Gastrocnemius medialis (tissue), 4 donors: ENCODE data around the gene NHSL1. TPM values are rescaled to one million over a fixed set of nuclear protein-coding genes. Genes with fewer than 3 reads are reported as not detected.

ENCODE experiments used
- ATAC-seq, 2 donors: fragments of 150-250 bp; one replicate each; pipeline ENCODE4 v1.9.1; 2016
- DNase-seq, 2 donors: peaks; one replicate each; pipeline ENCODE4 v3.0.0-alpha.2; 2019
- H3K27ac ChIP-seq, 4 donors: fragments of 200-600 bp; sonication (generic); 1 replicate in 1 of 4; 2 replicates in 3 of 4; pipeline ENCODE4 v1.5.1; 2016 to 2018; ENCODE audit warnings: mild to moderate bottlenecking in 2 of 4, moderate library complexity in 1 of 4
- H3K27me3 ChIP-seq, 3 donors: fragments of 200-600 bp; sonication (generic) in 2 of 3; 1 replicate in 1 of 3; 2 replicates in 2 of 3; pipeline versions ENCODE4 v1.5.1 to v1.6.0; 2016 to 2019; ENCODE audit warnings: mild to moderate bottlenecking in 1 of 3, moderate library complexity in 1 of 3
- H3K36me3 ChIP-seq, 2 donors: fragments of 200-600 bp; sonication (generic) in 1 of 2; one replicate each; pipeline ENCODE4 v1.5.1; 2017 to 2018
- H3K4me1 ChIP-seq, 2 donors: fragments of 200-600 bp; sonication (generic) in 1 of 2; one replicate each; pipeline ENCODE4 v1.5.1; 2016 to 2017; ENCODE audit warnings: mild to moderate bottlenecking in 2 of 2
- H3K4me3 ChIP-seq, 4 donors: fragments of 200-600 bp; sonication (generic) in 3 of 4; 1 replicate in 1 of 4; 2 replicates in 3 of 4; pipeline ENCODE4 v1.5.1; 2016 to 2019; ENCODE audit warnings: mild to moderate bottlenecking in 2 of 4
- H3K9me3 ChIP-seq, 3 donors: fragments of 200-600 bp; sonication (generic) in 2 of 3; 1 replicate in 1 of 3; 2 replicates in 2 of 3; pipeline ENCODE4 v1.5.1; 2016 to 2019
- POLR2A ChIP-seq, 2 donors: fragments of 450-650 bp; IDR thresholded peaks; one replicate each; pipeline ENCODE4 v1.6.1; 2017; ENCODE audit warnings: antibody characterized with exemption in 2 of 2, mild to moderate bottlenecking in 2 of 2, moderate library complexity in 2 of 2
- in situ Hi-C, 4 donors: fragments of 200-750 bp; cut with MboI; loops; one replicate each; pipeline versions ENCODE4 v1.15.0 to v1.8.0; 2017; ENCODE audit warnings: low sequenced_read_pairs in 4 of 4
- intact Hi-C: fragments of 100-400 bp; cut with DNase I; formaldehyde crosslinking; loops from one replicate; pipeline ENCODE4 v1.15.1; 2023; ENCODE audit warnings: low total_unique reads
- total RNA-seq, 4 donors: library from RNA; depleted of rRNA; stranded (reverse); fragments of >200 nt; gene quantifications; one replicate each; pipeline versions ENCODE4 v1.1.0 to v1.2.3, GENCODE V29; 2016
- TF ChIP-seq, protein P1 (sequence below), 5 experiments: fragments of 450-650 bp in 3 of 5; fragments of 200-600 bp in 2 of 5; sonication (generic) in 2 of 5; IDR thresholded peaks in 4 of 5; conservative IDR thresholded peaks in 1 of 5; 1 replicate in 4 of 5; 2 replicates in 1 of 5; pipeline ENCODE4 v1.5.1; 2016 to 2019; ENCODE audit warnings: antibody characterized with exemption in 5 of 5, mild to moderate bottlenecking in 3 of 5, moderate library complexity in 3 of 5

The NHSL1 gene
- total RNA-seq, 4 donors from 2014 or later = 0.31 to 2.0 (median 1.1) TPM

- intact Hi-C loops (no loop called here), in situ Hi-C loops (no loop called here)
These were observed 16.5 kb downstream of the NHSL1 start for GRCh38 chr6:138482816-138483215.

DNA sequence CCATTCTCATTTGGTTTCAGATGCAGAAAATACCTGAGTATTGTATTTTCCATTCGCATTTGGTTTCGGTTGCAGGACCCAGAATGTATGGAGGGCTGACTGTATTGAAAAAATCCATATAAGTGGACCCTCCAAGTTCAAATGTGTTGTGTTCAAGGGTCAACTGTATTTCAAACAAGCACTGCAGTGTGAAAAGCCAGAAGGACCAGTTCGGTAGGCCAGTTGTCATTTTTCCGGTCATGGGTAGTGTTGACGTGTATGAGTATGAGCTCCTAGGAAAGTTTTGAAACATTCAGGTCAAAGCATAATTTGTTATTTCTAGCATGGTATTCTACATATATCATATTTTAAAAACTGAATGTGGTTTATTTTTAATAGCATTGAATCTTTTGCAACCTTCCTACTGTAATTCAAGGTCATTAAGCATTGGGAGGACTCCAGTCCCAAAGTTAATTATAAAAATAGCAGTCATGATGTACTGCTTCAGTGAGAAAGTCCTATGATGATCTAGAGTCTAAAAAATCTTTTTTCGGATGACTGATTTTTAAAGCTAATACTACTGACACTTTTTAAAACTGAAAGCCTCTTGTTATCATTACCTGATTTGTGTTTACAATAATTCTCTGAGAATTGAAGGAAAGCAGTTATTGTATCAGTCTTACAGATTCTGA, 18.9 kb downstream of the NHSL1 start:
- no peak overlapping the region for H3K27ac ChIP-seq
- TF ChIP-seq, protein P1, sequence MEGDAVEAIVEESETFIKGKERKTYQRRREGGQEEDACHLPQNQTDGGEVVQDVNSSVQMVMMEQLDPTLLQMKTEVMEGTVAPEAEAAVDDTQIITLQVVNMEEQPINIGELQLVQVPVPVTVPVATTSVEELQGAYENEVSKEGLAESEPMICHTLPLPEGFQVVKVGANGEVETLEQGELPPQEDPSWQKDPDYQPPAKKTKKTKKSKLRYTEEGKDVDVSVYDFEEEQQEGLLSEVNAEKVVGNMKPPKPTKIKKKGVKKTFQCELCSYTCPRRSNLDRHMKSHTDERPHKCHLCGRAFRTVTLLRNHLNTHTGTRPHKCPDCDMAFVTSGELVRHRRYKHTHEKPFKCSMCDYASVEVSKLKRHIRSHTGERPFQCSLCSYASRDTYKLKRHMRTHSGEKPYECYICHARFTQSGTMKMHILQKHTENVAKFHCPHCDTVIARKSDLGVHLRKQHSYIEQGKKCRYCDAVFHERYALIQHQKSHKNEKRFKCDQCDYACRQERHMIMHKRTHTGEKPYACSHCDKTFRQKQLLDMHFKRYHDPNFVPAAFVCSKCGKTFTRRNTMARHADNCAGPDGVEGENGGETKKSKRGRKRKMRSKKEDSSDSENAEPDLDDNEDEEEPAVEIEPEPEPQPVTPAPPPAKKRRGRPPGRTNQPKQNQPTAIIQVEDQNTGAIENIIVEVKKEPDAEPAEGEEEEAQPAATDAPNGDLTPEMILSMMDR (IDR thresholded peaks at IDR 0.05 in 4 of 5, conservative IDR thresholded peaks at IDR 0.05 in 1 of 5) = no peak
- no peak for TF ChIP-seq POLR2A (IDR thresholded peaks at IDR 0.05)
- no peaks in the 10 kb centered on the region for H3K4me1 ChIP-seq
- in situ Hi-C loops (no loop called here), intact Hi-C loops (no loop called here)
- no peaks in the 10 kb centered on the region for H3K9me3 ChIP-seq
- ATAC-seq = no peak
- no peaks in the 10 kb centered on the region for H3K27me3 ChIP-seq
- no peaks in the 10 kb centered on the region for H3K36me3 ChIP-seq
- no peak for DNase-seq
- no peak overlapping the region for H3K4me3 ChIP-seq

More at GRCh38 chr6:138482816-138483215, 16.5 kb downstream of the NHSL1 start:
- Histone ChIP-seq H3K4me1 (no peaks in the 10 kb centered on the region), H3K27me3 (no peaks in the 10 kb centered on the region), H3K4me3 (no peak overlapping the region), H3K27ac (no peak overlapping the region), H3K9me3 (no peaks in the 10 kb centered on the region), H3K36me3 (no peaks in the 10 kb centered on the region)
- TF ChIP-seq, protein P1 (IDR thresholded peaks at IDR 0.05 in 4 of 5, conservative IDR thresholded peaks at IDR 0.05 in 1 of 5) = no peak
- TF ChIP-seq POLR2A (IDR thresholded peaks at IDR 0.05) = no peak
- no peak for DNase-seq
- ATAC-seq = no peak

DNA sequence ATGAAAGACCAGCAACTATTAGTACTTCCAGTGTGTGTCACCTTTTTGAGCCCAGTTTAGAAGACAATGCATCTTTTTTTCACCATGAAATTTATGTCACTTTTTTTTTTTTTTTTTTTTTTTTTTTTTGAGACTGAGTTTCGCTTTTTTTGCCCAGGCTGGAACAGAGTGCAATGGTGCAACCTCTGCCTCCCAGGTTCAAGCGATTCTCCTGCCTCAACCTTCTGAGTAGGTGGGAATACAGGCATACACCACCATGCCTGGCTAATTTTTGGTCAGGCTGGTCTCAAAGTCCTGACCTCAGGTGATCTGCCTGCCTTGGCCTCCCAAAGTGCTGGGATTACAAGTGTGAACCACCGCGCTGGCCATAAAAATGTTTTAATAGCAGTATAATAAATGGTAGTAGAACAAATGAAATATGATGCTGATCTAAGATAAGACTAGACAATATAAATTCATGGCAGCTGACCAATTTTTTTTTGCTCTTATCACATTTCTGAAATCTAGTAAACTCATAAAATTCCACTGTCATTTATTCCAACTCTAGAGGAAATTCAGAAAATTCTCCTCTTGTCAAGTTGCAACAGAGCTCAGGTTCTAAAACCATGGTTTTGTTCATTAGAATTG, 21.3 kb downstream of the NHSL1 start:
- TF ChIP-seq, protein P1 (IDR thresholded peaks at IDR 0.05 in 4 of 5, conservative IDR thresholded peaks at IDR 0.05 in 1 of 5) = no peak
- no peak for TF ChIP-seq POLR2A (IDR thresholded peaks at IDR 0.05)
- no peaks in the 10 kb centered on the region for H3K27me3 ChIP-seq
- in situ Hi-C loops = no loop called here
- no peaks in the 10 kb centered on the region for H3K36me3 ChIP-seq
- no peaks in the 10 kb centered on the region for H3K4me1 ChIP-seq
- ATAC-seq (no peak), DNase-seq (no peak)
- H3K9me3 ChIP-seq = no peaks in the 10 kb centered on the region
- no peak overlapping the region for H3K27ac ChIP-seq
- H3K4me3 ChIP-seq = no peak overlapping the region
- intact Hi-C loops = no loop called here

DNA sequence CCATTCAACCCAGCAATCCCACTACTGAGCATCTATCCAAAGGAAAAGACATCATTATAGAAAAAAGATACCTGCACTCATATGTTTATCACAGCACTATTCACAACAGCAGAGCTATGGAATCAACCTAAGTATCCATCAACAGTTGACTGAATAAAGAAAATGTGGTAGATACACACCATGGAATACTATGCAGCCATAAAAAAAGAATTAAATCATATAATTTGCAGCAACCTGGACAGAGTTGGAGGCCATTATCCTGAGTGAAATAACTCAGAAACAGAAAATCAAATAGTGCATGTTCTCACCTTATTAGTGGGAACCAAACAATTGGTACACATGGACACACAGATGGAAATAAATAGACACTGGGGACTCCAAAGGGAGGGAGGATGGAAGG, 23.2 kb downstream of the NHSL1 start:
- ATAC-seq (no peak), DNase-seq (no peak)
- TF ChIP-seq, protein P1 (IDR thresholded peaks at IDR 0.05 in 4 of 5, conservative IDR thresholded peaks at IDR 0.05 in 1 of 5) = no peak
- no peak for TF ChIP-seq POLR2A (IDR thresholded peaks at IDR 0.05)
- Histone ChIP-seq H3K27me3 (no peaks in the 10 kb centered on the region), H3K27ac (no peak overlapping the region), H3K36me3 (no peaks in the 10 kb centered on the region), H3K4me3 (no peak overlapping the region), H3K9me3 (no peaks in the 10 kb centered on the region), H3K4me1 (no peaks in the 10 kb centered on the region)
- intact Hi-C loops = no loop called here
- in situ Hi-C loops = no loop called here
